ENCODE data around the gene TRUB2. TPM values are rescaled to one million over a fixed set of nuclear protein-coding genes. Genes with fewer than 3 reads are reported as not detected.

The TRUB2 gene
- total RNA-seq, 6 experiments from 2014 or later: 27.0 to 38.5 (median 34.3) TPM

DNA sequence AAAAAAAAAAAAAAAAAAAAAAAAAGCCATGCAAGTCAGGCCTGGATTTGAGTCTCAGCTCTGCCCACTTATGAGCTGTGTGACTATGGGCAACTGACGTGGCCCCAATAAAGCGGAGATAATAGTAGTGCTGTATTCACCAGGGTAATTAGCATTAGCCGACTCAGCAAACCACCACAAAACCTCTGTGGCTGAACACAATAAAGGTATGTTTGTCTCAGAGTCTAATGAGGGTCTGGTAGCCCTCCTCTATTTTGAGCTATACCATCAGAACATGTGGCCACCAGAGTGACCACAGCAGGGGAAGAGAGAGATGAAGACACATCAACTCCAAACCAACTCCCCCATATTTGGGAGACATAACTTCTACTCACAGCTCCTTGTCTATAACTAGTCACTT is 30.2 kb downstream of the TRUB2 start:
- no peak overlapping the region for H3K27ac Mint-ChIP-seq
- H3K36me3 Mint-ChIP-seq (ENCODE audit: low read depth): peaks cover 10% of the 10 kb centered on the region; the same call in 1 of the 2 replicates
- H3K27me3 Mint-ChIP-seq (ENCODE audit: insufficient read depth): peaks cover 1% of the 10 kb centered on the region; the same call in 1 of the 2 replicates
- no peak overlapping the region for H3K4me3 Mint-ChIP-seq
- H3K9me3 Mint-ChIP-seq: no peaks in the 10 kb centered on the region
- TF ChIP-seq, protein P1, sequence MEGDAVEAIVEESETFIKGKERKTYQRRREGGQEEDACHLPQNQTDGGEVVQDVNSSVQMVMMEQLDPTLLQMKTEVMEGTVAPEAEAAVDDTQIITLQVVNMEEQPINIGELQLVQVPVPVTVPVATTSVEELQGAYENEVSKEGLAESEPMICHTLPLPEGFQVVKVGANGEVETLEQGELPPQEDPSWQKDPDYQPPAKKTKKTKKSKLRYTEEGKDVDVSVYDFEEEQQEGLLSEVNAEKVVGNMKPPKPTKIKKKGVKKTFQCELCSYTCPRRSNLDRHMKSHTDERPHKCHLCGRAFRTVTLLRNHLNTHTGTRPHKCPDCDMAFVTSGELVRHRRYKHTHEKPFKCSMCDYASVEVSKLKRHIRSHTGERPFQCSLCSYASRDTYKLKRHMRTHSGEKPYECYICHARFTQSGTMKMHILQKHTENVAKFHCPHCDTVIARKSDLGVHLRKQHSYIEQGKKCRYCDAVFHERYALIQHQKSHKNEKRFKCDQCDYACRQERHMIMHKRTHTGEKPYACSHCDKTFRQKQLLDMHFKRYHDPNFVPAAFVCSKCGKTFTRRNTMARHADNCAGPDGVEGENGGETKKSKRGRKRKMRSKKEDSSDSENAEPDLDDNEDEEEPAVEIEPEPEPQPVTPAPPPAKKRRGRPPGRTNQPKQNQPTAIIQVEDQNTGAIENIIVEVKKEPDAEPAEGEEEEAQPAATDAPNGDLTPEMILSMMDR (IDR thresholded peaks at IDR 0.05): no peak
- no peak for DNase-seq
- peaks cover 19% of the 10 kb centered on the region for H3K4me1 Mint-ChIP-seq (ENCODE audit: low read depth)

GRCh38 chr9:128288273-128289004 is 33.8 kb downstream of the TRUB2 start:
- Mint-ChIP-seq H3K4me3 (no peak overlapping the region), H3K9me3 (no peaks in the 10 kb centered on the region), H3K27ac (no peak overlapping the region), H3K27me3 (ENCODE audit: insufficient read depth) (no peaks in the 10 kb centered on the region; the same call in 1 of the 2 replicates), H3K36me3 (ENCODE audit: low read depth) (peaks cover 15% of the 10 kb centered on the region; the same call in 1 of the 2 replicates), H3K4me1 (ENCODE audit: low read depth) (no peaks in the 10 kb centered on the region)
- TF ChIP-seq, protein P1 (IDR thresholded peaks at IDR 0.05): no peak
- no peak for DNase-seq

GRCh38 chr9:128286440-128286839 is 35.8 kb downstream of the TRUB2 start:
- Mint-ChIP-seq H3K36me3 (ENCODE audit: low read depth) (peaks cover 16% of the 10 kb centered on the region; the same call in 1 of the 2 replicates), H3K27me3 (ENCODE audit: insufficient read depth) (no peaks in the 10 kb centered on the region; the same call in 1 of the 2 replicates), H3K9me3 (no peaks in the 10 kb centered on the region), H3K27ac (no peak overlapping the region), H3K4me3 (no peak overlapping the region), H3K4me1 (ENCODE audit: low read depth) (peaks cover 5% of the 10 kb centered on the region; the same call in 1 of the 2 replicates)
- no peak for DNase-seq
- TF ChIP-seq, protein P1 (IDR thresholded peaks at IDR 0.05): no peak

DNA sequence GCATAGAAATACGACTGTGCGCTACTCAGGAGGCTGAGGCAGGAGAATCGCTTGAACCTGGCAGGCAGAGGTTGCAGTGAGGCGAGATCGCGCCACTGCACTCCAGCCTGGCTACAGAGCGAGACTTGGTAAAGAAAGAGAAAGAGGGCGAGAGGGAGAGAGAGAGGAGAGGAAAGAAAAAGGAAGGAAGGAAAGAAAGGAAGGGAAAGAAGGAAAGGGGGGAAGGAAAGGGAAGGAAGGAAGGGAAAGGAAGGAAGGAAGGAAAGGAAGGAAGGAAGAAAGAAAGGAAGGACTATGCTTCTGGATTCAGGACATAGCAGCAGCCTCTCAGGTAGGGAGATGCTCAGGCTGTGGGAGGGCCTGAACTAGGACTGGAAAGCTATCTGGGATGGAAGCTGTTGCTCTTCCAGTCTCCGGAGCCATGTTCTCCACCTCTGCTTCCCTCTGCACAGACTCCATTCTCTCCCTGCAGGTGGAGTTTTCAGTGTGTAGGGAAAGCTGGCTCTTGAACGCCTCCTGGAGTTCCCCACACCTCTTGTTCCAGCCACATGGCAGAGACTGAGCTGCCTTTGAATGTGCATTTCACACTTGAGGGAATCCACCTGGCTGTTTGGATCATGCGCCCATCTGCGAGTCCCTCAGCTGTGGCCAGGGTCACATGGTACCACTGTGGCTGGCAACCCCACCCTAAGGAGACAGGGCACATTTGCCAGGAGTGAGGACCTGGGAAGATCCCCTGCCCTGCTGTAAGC is 37.0 kb downstream of the TRUB2 start:
- peaks cover 20% of the 10 kb centered on the region for H3K36me3 Mint-ChIP-seq (ENCODE audit: low read depth)
- H3K4me1 Mint-ChIP-seq (ENCODE audit: low read depth): peaks cover 5% of the 10 kb centered on the region; the same call in 1 of the 2 replicates
- DNase-seq: no peak
- H3K27ac Mint-ChIP-seq: no peak overlapping the region
- H3K4me3 Mint-ChIP-seq: no peak overlapping the region
- peaks cover 2% of the 10 kb centered on the region for H3K27me3 Mint-ChIP-seq (ENCODE audit: insufficient read depth)
- TF ChIP-seq, protein P1 (IDR thresholded peaks at IDR 0.05): no peak
- H3K9me3 Mint-ChIP-seq: no peaks in the 10 kb centered on the region

GRCh38 chr9:128282500-128282899 is 39.7 kb downstream of the TRUB2 start:
- Mint-ChIP-seq H3K27me3 (ENCODE audit: insufficient read depth) (peaks cover 4% of the 10 kb centered on the region), H3K4me3 (no peak overlapping the region), H3K36me3 (ENCODE audit: low read depth) (peaks cover 19% of the 10 kb centered on the region), H3K4me1 (ENCODE audit: low read depth) (peaks cover 6% of the 10 kb centered on the region), H3K9me3 (no peaks in the 10 kb centered on the region), H3K27ac (peak overlapping the region; percentile 71; the same call in 1 of the 2 replicates)
- DNase-seq: no peak
- TF ChIP-seq, protein P1 (IDR thresholded peaks at IDR 0.05): no peak
